GM23338 (cell line): ENCODE data around the gene ARRDC1. TPM values are rescaled to one million over a fixed set of nuclear protein-coding genes. Genes with fewer than 3 reads are reported as not detected.

Experiments used
- ATAC-seq: fragments of 200-7000 bp; cut with Tn5 transposase; 3 replicates; pipeline ENCODE4 v1.9.1; 2020
- DNase-seq: peaks from one replicate; pipeline ENCODE4 v3.0.0-alpha.2; 2015; ENCODE audit warnings: low spot score
- H2AFZ ChIP-seq: fragments of 200-600 bp; sonication (generic); 2 replicates; pipeline ENCODE4 v1.8.0; 2016; ENCODE audit warnings: antibody characterized with exemption, mild to moderate bottlenecking, moderate library complexity
- H3F3A ChIP-seq: fragments of 200-600 bp; sonication (generic); replicated peaks from 2 replicates; pipeline ENCODE4 v1.8.0; 2017; ENCODE audit warnings: antibody characterized with exemption, mixed run types, low read depth
- H3K27ac ChIP-seq: fragments of 200-600 bp; sonication (generic); 2 replicates; pipeline ENCODE4 v1.6.1; 2016; ENCODE audit warnings: low read depth
- H3K27me3 ChIP-seq: fragments of 200-600 bp; sonication (generic); 2 replicates; pipeline ENCODE4 v1.8.0; 2016; ENCODE audit warnings: mild to moderate bottlenecking, mixed run types, moderate library complexity; ENCODE audit not compliant: insufficient read depth
- H3K36me3 ChIP-seq: fragments of 200-600 bp; sonication (generic); 2 replicates; pipeline ENCODE4 v1.8.0; 2016; ENCODE audit warnings: mild to moderate bottlenecking; ENCODE audit not compliant: insufficient read depth
- H3K4me1 ChIP-seq: fragments of 200-600 bp; sonication (generic); 2 replicates; pipeline ENCODE4 v1.8.0; 2016; ENCODE audit warnings: mild to moderate bottlenecking, moderate library complexity; ENCODE audit not compliant: insufficient read depth
- H3K4me2 ChIP-seq: fragments of 200-600 bp; sonication (generic); 2 replicates; pipeline ENCODE4 v1.7.1; 2017; ENCODE audit warnings: mixed run types
- H3K4me3 ChIP-seq: fragments of 200-600 bp; sonication (generic); 2 replicates; pipeline ENCODE4 v1.6.1; 2016; ENCODE audit warnings: mixed run types
- H3K79me2 ChIP-seq: fragments of 200-600 bp; sonication (generic); replicated peaks from 2 replicates; pipeline ENCODE4 v1.8.0; 2017; ENCODE audit warnings: mild to moderate bottlenecking; ENCODE audit not compliant: insufficient read depth
- H3K9me2 ChIP-seq: fragments of 200-600 bp; sonication (generic); 2 replicates; pipeline ENCODE4 v1.8.0; 2017; ENCODE audit not compliant: insufficient read depth
- H4K20me1 ChIP-seq: fragments of 200-600 bp; sonication (generic); replicated peaks from 2 replicates; pipeline ENCODE4 v1.8.0; 2017; ENCODE audit warnings: mild to moderate bottlenecking; ENCODE audit not compliant: insufficient read depth
- H3K27ac Mint-ChIP-seq: 2 replicates; pipeline ENCODE4 v1.8.0; 2020; ENCODE audit warnings: inconsistent platforms, mild to moderate bottlenecking, moderate library complexity, mixed read lengths
- H3K27me3 Mint-ChIP-seq: 3 replicates; pipeline ENCODE4 v1.8.0; 2022; ENCODE audit warnings: low read depth, mild to moderate bottlenecking, moderate library complexity, mixed read lengths, inconsistent platforms; ENCODE audit not compliant: insufficient read depth, poor library complexity
- H3K36me3 Mint-ChIP-seq: 3 replicates; pipeline ENCODE4 v1.8.0; 2021; ENCODE audit warnings: low read depth, mild to moderate bottlenecking, inconsistent platforms, moderate library complexity, mixed read lengths
- H3K4me1 Mint-ChIP-seq: 3 replicates; pipeline ENCODE4 v1.8.0; 2020; ENCODE audit warnings: mild to moderate bottlenecking, inconsistent platforms, mixed read lengths
- H3K4me3 Mint-ChIP-seq: 3 replicates; pipeline ENCODE4 v1.8.0; 2021; ENCODE audit warnings: moderate library complexity, mild to moderate bottlenecking, inconsistent platforms, mixed read lengths
- H3K9me3 Mint-ChIP-seq: 3 replicates; pipeline ENCODE4 v1.8.0; 2020; ENCODE audit warnings: moderate library complexity, mild to moderate bottlenecking, inconsistent platforms, mixed read lengths
- CREB1 ChIP-seq: fragments of 250-450 bp; sonication (Bioruptor Pico); IDR thresholded peaks from 2 replicates; pipeline ENCODE4 v1.5.0; 2020; ENCODE audit warnings: low read depth, mild to moderate bottlenecking, moderate library complexity
- CTCF ChIP-seq, 2 experiments: fragments of 200-600 bp in 1 of 2; sonication (generic) in 1 of 2; conservative IDR thresholded peaks; 2 replicates each; pipeline versions ENCODE4 v1.5.1 to v1.6.1; 2016 to 2017; ENCODE audit warnings: antibody characterized with exemption in 2 of 2, low read depth in 2 of 2, mild to moderate bottlenecking in 2 of 2, moderate library complexity in 1 of 2
- ETS1 ChIP-seq: IDR thresholded peaks from 2 replicates; pipeline ENCODE4 v1.6.1; 2016; ENCODE audit warnings: antibody characterized with exemption
- EZH2 ChIP-seq: fragments of 200-600 bp; sonication (generic); IDR thresholded peaks from one replicate; pipeline ENCODE4 v1.8.0; 2017; ENCODE audit warnings: antibody characterized with exemption, mild to moderate bottlenecking, low read depth; ENCODE audit not compliant: unreplicated experiment
- EZH2phosphoT487 ChIP-seq: fragments of 200-600 bp; sonication (generic); IDR thresholded peaks from one replicate; pipeline ENCODE4 v1.8.1; 2018; ENCODE audit warnings: antibody characterized with exemption; ENCODE audit not compliant: unreplicated experiment
- NANOG ChIP-seq: IDR thresholded peaks from 2 replicates; pipeline ENCODE4 v1.6.1; 2016; ENCODE audit warnings: antibody characterized with exemption, borderline replicate concordance
- POLR2AphosphoS5 ChIP-seq: IDR thresholded peaks from 2 replicates; pipeline ENCODE4 v1.6.1; 2016; ENCODE audit warnings: antibody characterized with exemption, low read depth
- REST ChIP-seq: IDR thresholded peaks from one replicate; pipeline ENCODE4 v1.6.1; 2018; ENCODE audit warnings: antibody characterized with exemption; ENCODE audit not compliant: unreplicated experiment
- STAT1 ChIP-seq: IDR thresholded peaks from one replicate; pipeline ENCODE4 v1.6.1; 2016; ENCODE audit warnings: antibody characterized with exemption; ENCODE audit not compliant: unreplicated experiment
- polyA plus RNA-seq: library from polyadenylated mRNA; unstranded; fragments of >200 nt; fragmentation: Nextera tagmentation; extraction: Ambion mirVana; gene quantifications from 2 replicates; pipeline ENCODE4 v1.2.1, GENCODE V29; 2016
- total RNA-seq: library from RNA; depleted of rRNA; stranded (reverse); fragments of >200 nt; shearing (Covaris generic); gene quantifications from 2 replicates; pipeline ENCODE4 v1.2.3, GENCODE V29; 2014

The ARRDC1 gene
- total and polyA plus RNA-seq, 2 experiments from 2014 or later: 36.6 to 63.8 TPM

DNA sequence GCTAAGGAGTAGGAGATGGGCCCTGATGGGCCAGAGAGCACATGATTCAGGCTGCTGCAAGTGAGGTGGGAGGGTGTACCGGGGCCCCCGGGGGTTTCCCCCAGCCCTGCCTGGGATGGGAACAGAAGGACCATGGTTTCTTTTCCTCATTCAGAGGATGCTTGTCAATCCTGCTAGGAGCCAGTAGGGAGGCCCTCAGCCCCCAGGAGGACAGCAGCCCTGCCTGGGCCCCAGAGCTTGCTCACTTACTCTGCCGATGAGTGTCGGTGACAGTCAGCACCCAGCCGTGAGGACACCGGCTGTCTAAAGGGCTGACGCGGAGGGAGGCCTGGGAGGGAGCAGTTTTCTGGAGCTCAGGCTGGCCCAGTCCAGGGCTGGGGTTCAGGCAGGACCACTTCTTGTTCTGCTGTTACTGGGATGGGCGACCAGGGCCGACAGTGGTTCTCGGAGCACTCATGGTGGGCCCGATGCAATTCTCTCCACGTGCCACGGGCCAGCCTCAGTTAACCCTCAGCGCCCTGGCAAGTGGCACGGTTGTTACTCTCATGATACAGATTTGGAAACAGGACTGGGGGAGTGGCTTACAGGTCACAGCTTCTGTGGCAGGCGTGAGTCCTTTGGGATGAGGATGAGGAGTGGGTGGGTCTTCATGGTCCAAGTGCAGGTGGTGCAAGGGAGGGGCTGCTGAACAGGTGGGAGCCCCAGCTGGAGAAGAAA lies 1.8 kb downstream of the ARRDC1 start:
- Mint-ChIP-seq H3K9me3 (no peaks in the 10 kb centered on the region), H3K36me3 (no peaks in the 10 kb centered on the region; the same call in 2 of the 3 replicates), H3K27ac (no peak overlapping the region), H3K4me1 (peaks cover 27% of the 10 kb centered on the region), H3K27me3 (peaks cover 26% of the 10 kb centered on the region), H3K4me3 (peak overlapping the region; percentile 74)
- Histone ChIP-seq H3K27ac (no peak overlapping the region), H3K36me3 (no peaks in the 10 kb centered on the region), H3K9me2 (no peaks in the 10 kb centered on the region), H3F3A (0 out of 2 replicates have a peak, but pooled peaks cover 11% of the 10 kb centered on the region), H3K4me2 (peak overlapping the region; percentile 84; the same call in 1 of the 2 replicates), H4K20me1 (peaks cover 5% of the 10 kb centered on the region; the same call in 1 of the 2 replicates), H3K79me2 (peaks cover 7% of the 10 kb centered on the region; the same call in 1 of the 2 replicates), H2AFZ (no peak overlapping the region), H3K27me3 (peaks cover 6% of the 10 kb centered on the region), H3K4me3 (peak overlapping the region; percentile 69; the same call in 1 of the 2 replicates), H3K4me1 (peaks cover 6% of the 10 kb centered on the region; the same call in 1 of the 2 replicates)
- DNase-seq (no peak), ATAC-seq (no peak)
- TF ChIP-seq REST (no peak), CTCF (conservative IDR thresholded peaks at IDR 0.05; ENCODE audit: low read depth in 2 of 2) (no peak), EZH2 (no peak)

DNA sequence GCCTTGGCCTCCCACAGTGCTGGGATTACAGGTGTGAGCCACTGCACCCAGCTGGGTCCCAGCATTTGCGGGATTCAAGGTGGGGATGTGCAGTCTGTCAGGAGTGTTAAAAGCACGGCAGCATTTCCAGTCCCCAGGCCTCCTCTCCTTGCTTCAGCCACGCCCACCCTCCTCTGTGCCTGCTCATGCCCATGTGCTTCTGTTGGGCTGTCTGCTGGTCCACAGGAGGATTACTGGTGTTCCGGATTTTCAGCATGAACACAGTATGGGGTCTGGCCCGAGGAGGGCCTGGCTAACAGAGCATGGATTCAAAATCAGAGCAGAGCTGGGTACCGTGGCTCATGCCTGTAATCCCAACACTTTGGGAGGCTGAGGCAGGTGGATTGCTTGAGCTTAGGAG lies 5.5 kb downstream of the ARRDC1 start:
- Histone ChIP-seq H4K20me1 (peaks cover 5% of the 10 kb centered on the region), H3K4me1 (peaks cover 6% of the 10 kb centered on the region; the same call in 1 of the 2 replicates), H3K4me2 (no peak overlapping the region), H3K79me2 (peaks cover 7% of the 10 kb centered on the region; the same call in 1 of the 2 replicates), H3K27me3 (no peaks in the 10 kb centered on the region), H3K9me2 (no peaks in the 10 kb centered on the region), H3K4me3 (no peak overlapping the region), H3F3A (0 out of 2 replicates have a peak, but pooled peaks cover 6% of the 10 kb centered on the region), H3K36me3 (no peaks in the 10 kb centered on the region; the same call in 1 of the 2 replicates), H2AFZ (no peak overlapping the region), H3K27ac (no peak overlapping the region)
- Mint-ChIP-seq H3K27ac (no peak overlapping the region), H3K4me3 (no peak overlapping the region), H3K9me3 (no peaks in the 10 kb centered on the region), H3K4me1 (peaks cover 16% of the 10 kb centered on the region), H3K36me3 (peaks cover 8% of the 10 kb centered on the region; the same call in 1 of the 3 replicates), H3K27me3 (peaks cover 7% of the 10 kb centered on the region)
- ATAC-seq (no peak), DNase-seq (no peak)
- no peak for TF ChIP-seq ETS1
- no peak for TF ChIP-seq POLR2AphosphoS5
- no peak for TF ChIP-seq CTCF (conservative IDR thresholded peaks at IDR 0.05; ENCODE audit: low read depth in 2 of 2)
- no peak for TF ChIP-seq NANOG
- no peak for TF ChIP-seq EZH2phosphoT487
- TF ChIP-seq STAT1: no peak
- no peak for TF ChIP-seq CREB1 (CRISPR knock-in tag)
- TF ChIP-seq REST: no peak
